ENCODE results near the gene NBPF8. TPM values are rescaled to one million over a fixed set of nuclear protein-coding genes. Genes with fewer than 3 reads are reported as not detected.

NBPF8 gene
- total RNA-seq, 1 donor from 2014 or later: 11.0 TPM

Other genes with a start within 250 kb of the NBPF8 start
- gene SEC22B, start 238.5 kb upstream of the NBPF8 start, total RNA-seq: 19.4 TPM